ENCODE results near the gene FIGN. TPM values are rescaled to one million over a fixed set of nuclear protein-coding genes. Genes with fewer than 3 reads are reported as not detected.

FIGN gene
- total and polyA plus RNA-seq, 2 of the 13 experiments (the other 11 are each of a cell fraction or from before 2014, with no cell fraction given) = 6.6 to 6.7 TPM

- H3K79me2 ChIP-seq (ENCODE audit: insufficient read depth, low read length) = no peaks in the 10 kb centered on the region
- FAIRE-seq (peak; percentile 49), ATAC-seq (peak; percentile 85), DNase-seq (ENCODE audit: low spot score) (peak; percentile 16)
- H3K4me1 ChIP-seq (ENCODE audit: insufficient read depth, low read length) = peaks cover 18% of the 10 kb centered on the region
- H3K9me3 ChIP-seq (ENCODE audit: low read length) = no peaks in the 10 kb centered on the region
- H3K27me3 ChIP-seq (ENCODE audit: control insufficient read depth in 1 of 2, insufficient read depth in 2 of 2, low read length in 2 of 2) = no peaks in the 10 kb centered on the region
- H3K4me2 ChIP-seq (ENCODE audit: low read depth, low read length) = peak overlapping the region; percentile 37
- H4K20me1 ChIP-seq (ENCODE audit: insufficient read depth, low read length) = no peaks in the 10 kb centered on the region
- in situ Hi-C loops (cut with HindIII; ENCODE audit: extremely low pct_ligation_motif_present, low pct_unique_long_range_greater_than_20kb) (no loop called here), intact Hi-C loops (cut with micrococcal nuclease; ENCODE audit: unreplicated experiment) (no loop called here)
- H3K27ac ChIP-seq (ENCODE audit: extremely low read length, insufficient read depth, low read length) = no peak overlapping the region
- WGBS (ENCODE audit: low lambda C conversion rate) = 54% methylated on average over 7 of the region's 7 CpGs
- no TSS peak for BruUV-seq (replicated peaks)
- ChIA-PET POLR2A (no interaction called here), CTCF (ENCODE audit: low intra/inter-chr PET ratio, low total read pairs) (no interaction called here)
- H3K9ac ChIP-seq (ENCODE audit: insufficient read depth, low read depth, low read length) = no peak overlapping the region
- H2AFZ ChIP-seq (ENCODE audit: low read length) = no peak overlapping the region
- H3K36me3 ChIP-seq (replicated peaks in 1 of 2; ENCODE audit: control insufficient read depth in 1 of 2, insufficient read depth in 2 of 2, low read length in 2 of 2) = no peaks in the 10 kb centered on the region
- no peak overlapping the region for H3K4me3 ChIP-seq (replicated peaks in 1 of 3; ENCODE audit: insufficient read depth in 1 of 3, low read depth in 2 of 3, low read length in 3 of 3)
- TF ChIP-seq JDP2 (CRISPR knock-in tag; IDR thresholded peaks at IDR 0.05; ENCODE audit: borderline replicate concordance) (no peak), THAP11 (CRISPR knock-in tag; IDR thresholded peaks at IDR 0.05) (0 out of 2 replicates have a peak, but pooled peaks have one; percentile 28), ZHX2 (IDR thresholded peaks at IDR 0.05; ENCODE audit: low read depth) (no peak), ZHX2 (CRISPR knock-in tag; IDR thresholded peaks at IDR 0.05; ENCODE audit: borderline replicate concordance) (no peak), ARID2 (CRISPR knock-in tag; IDR thresholded peaks at IDR 0.05; ENCODE audit: borderline replicate concordance) (no peak), MLX (CRISPR knock-in tag; IDR thresholded peaks at IDR 0.05) (no peak), NR0B2 (CRISPR knock-in tag; IDR thresholded peaks at IDR 0.05) (no peak), HOMEZ (CRISPR knock-in tag; IDR thresholded peaks at IDR 0.05; ENCODE audit: low read depth) (peak; percentile 87; the same call in 1 of the 2 replicates), CEBPB (IDR thresholded peaks at IDR 0.05; ENCODE audit: borderline replicate concordance, low read depth, low read length) (peak; percentile 92), SUZ12 (IDR thresholded peaks at IDR 0.05; ENCODE audit: low read depth, low read length) (no peak), ZNF607 (CRISPR knock-in tag; IDR thresholded peaks at IDR 0.05; ENCODE audit: borderline replicate concordance) (no peak), ZNF580 (CRISPR knock-in tag; IDR thresholded peaks at IDR 0.05; ENCODE audit: borderline replicate concordance, low read depth) (no peak), HMG20A (CRISPR knock-in tag; IDR thresholded peaks at IDR 0.05; ENCODE audit: borderline replicate concordance) (peak; percentile 87; the same call in 1 of the 2 replicates), E2F1 (CRISPR knock-in tag; IDR thresholded peaks at IDR 0.05) (no peak), GATAD2A (CRISPR knock-in tag; IDR thresholded peaks at IDR 0.05) (peak; percentile 91)
Observed at GRCh38 chr2:163571423-163572102, 164.2 kb downstream of the FIGN start.

Data from HepG2 (cell line).